GM20431 (cell line): ENCODE data around the gene DCP1A.

Source experiments
- in situ Hi-C: fragments of 300-500 bp; cut with MseI, MboI; formaldehyde crosslinking; loops from one replicate; pipeline ENCODE4 v1.15.0; 2020; ENCODE audit warnings: low sequenced_read_pairs; ENCODE audit not compliant: unreplicated experiment

DCP1A gene

DNA sequence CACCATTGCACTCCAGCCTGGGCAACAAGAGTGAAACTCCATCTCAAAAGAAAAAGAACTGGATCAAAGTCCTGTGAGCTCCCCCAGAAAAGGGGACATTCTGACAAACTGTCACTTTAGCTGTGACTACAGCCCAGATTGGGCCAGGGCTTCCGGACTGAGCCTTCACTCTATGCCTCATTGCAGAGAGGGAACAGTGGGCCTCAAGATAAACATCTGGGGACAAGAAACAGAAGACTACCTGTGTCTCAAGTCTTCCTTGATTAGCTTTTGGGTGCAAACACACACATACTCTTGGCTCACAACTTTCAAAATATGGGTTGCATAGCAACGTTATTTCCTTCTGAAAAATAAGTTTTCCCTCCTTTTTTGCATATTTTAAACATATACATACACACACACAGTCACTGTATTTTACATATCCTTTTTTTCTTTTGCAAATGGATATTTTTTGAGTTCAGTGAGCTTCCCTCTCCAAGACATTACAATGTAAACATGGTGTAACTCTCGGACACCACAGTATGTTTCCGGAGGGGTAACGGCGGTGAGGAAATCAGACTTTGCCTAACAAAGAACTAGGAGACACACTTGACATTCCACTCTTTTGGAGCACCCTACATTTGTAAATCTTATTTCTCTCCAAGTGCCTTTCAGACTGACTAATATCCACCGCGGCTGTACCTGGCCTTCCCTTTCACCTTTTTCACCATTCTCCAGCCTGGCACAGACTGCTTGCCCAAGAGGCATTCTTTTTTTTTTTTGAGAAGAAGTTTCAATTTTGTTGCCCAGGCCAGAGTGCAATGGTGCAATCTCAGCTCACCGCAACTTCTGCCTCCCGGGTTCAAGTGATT is 95.0 kb downstream of the DCP1A start:
- in situ Hi-C loops: no loop called here

DNA sequence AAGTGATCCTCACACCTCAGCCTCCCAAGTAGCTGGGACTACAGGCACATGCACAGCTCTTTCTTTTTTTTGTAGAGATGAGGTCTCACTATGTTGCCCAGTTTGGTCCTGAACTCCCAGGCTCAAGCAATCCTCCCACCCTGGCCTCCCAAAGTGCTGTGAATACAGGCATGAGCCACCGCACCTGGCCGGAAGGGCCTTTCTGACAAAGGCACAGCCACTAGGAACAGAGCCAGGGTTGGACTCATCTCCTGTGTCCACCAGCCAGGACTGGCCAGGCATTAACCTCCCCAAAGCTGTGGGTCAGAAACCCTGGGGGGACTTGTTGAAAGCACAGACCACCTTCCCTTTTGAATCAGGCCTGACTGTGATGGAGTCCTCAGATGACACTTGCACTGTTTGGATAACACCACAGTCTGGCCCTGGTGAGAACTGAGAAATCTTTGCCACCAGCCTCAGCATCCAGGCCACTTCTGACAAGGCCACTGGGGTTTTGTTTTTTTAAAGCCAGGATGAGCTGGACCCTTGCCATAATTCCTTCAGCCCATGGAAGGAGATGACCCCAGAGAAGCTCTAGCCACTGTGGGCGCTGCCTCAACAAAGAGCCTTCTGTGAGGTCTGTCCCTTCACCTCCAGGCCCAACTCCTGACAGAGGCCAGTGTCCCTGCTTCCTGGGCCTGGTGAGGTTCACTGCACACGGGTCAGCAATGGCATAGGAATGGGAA is 96.3 kb downstream of the DCP1A start:
- in situ Hi-C loops: no loop called here

DNA sequence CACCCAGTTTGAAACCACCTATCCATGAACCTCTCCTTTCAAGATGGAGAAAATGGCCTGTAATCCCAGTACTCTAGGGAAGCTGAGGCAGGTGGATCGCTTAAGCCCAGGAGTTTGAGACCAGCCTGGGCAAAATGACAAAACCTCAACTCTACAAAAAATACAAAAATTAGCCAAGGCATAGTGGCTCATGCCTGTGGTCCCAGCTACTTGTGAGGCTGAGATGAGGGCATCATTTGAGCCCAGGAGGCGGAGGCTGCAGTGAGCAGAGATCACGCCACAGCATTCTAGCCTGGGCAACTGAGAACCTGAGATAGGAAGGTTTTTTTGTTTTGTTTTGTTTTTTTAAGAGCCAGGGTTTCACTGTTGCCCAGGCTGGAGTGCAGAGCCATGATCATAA is 96.9 kb downstream of the DCP1A start:
- in situ Hi-C loops: no loop called here

DNA sequence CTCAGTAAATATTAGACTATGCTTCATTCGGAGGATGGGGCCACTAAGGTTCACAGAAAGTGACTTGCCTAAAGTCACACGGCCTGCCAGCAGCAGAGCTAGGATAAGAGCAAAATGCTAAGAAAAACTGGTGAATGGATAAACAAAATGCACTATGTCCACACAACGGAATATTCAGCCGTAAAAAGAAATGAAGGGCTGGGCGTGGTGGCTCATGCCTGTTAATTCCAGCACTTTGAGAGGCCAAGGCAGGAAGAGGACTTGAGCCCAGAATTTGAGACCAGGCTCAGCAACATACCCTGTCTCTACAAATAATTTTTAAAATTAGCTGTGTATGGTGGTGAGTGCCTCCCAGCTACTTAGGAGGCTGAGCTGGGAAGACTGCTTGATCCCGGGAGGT is 99.2 kb downstream of the DCP1A start:
- in situ Hi-C loops: no loop called here

DNA sequence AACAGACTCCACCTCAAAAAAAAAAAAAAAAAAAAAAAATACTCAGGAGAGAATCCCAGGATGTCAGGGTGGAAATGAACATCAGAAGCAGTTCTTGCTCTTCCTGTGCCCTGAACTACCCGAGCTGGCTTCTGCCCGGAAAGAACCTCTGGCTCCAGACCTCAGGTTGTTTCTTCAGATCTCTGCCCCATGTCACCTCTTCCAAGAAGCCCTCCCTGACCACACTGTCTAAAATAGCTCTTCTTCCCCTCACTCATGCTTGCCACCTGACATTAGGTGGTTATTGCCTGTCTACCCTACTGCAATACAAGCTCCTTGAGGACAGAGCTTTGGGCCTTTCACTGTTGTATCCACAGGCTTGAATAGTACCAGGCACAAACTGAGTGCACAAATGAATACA is 99.7 kb downstream of the DCP1A start:
- in situ Hi-C loops: no loop called here

DNA sequence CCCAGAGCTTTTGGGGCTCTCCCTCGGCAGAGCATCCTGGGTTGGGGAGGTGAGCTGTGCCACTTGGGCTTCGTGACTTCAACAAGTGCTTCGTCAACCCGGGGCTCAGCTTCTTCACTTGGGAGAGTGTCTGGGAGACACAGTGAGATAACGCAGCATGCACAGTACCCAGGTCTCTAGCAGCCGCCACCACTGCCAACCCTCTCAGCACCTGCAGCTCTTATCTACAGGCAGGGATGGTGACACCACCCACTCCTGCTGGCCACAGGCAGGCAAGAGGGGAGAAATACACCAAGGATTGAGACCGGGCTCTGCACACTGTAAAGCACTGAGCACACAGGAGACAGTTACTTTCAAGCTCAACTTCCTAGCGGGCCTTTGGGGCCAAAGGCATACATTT is 103.1 kb downstream of the DCP1A start:
- in situ Hi-C loops: no loop called here

DNA sequence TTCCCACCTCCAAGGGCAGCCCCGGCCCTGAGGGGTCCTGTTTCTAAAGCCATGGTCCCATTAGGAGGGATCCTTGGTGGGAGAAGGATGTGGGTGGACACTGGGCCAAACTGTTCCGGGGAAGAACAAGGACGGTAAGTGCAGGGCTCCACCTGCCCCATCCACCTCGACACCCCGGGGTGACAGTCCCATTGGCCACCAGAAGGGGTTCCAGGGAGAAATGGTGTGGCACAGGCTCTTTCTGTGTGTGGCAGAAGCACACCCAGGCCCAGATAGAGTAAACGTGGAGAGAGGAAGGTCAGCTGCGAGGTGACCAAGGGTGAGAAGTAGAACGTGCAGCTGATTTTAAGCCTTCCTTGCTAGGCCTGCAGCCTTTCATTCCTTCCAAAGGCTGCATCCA is 103.6 kb downstream of the DCP1A start:
- in situ Hi-C loops: no loop called here

DNA sequence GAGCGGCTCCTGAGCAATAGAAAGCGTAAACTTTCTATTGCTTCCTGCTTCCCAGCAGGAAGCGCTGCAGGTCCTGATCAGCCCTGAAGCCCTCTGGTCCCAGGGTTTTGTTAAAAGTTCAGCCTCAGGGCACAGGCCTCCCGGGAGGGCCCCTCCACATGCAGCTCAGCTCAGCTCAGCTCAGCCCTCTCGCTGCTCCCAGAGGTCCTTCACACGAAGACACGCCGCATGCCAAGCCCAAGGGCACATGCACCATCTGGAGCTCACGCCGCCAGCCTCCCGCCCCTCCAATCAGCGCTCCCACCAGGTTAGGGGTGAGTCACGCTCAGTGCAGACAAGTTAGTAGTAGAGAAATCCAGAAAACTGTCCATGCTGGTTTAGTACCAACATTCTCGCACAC is 104.2 kb downstream of the DCP1A start:
- in situ Hi-C loops: no loop called here

DNA sequence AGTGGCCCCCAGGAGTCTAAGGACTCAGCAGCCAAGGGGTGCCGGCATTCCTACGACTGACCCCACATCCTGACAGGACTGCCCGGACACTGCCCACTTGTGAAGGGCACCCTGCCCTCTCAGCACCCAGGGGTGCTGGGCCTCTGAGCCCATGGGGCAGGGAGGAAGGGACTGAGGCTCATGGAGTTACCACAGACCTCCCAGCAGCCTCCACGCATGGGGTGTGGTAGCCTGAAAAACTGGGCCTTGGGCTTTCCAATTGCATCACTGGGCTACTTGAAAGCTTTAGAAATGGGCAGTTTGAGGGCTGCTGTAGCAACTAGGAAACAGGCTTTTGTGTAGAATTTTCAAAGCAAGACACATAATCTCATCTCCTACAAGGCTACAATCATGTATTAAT is 104.7 kb downstream of the DCP1A start:
- in situ Hi-C loops: no loop called here

DNA sequence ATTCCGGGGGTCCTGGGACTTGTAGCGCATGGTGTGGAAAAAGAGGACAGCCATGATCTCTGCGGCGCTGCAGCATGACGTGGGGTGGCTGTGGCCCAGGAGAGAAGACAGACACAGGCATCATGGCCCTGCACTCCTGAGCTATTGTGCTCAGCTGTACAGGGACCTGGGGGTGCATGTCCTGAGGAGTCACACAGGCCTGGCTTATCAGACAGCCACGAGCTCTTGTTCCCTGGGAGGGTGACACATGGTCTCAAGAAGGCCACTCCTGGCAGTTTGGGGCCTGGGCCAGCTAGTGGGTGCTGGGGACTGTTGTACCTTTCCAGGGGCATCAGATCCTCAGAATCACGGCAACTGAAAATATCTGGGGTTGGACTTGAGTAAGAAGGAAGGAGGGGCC is 105.2 kb downstream of the DCP1A start:
- in situ Hi-C loops: no loop called here

DNA sequence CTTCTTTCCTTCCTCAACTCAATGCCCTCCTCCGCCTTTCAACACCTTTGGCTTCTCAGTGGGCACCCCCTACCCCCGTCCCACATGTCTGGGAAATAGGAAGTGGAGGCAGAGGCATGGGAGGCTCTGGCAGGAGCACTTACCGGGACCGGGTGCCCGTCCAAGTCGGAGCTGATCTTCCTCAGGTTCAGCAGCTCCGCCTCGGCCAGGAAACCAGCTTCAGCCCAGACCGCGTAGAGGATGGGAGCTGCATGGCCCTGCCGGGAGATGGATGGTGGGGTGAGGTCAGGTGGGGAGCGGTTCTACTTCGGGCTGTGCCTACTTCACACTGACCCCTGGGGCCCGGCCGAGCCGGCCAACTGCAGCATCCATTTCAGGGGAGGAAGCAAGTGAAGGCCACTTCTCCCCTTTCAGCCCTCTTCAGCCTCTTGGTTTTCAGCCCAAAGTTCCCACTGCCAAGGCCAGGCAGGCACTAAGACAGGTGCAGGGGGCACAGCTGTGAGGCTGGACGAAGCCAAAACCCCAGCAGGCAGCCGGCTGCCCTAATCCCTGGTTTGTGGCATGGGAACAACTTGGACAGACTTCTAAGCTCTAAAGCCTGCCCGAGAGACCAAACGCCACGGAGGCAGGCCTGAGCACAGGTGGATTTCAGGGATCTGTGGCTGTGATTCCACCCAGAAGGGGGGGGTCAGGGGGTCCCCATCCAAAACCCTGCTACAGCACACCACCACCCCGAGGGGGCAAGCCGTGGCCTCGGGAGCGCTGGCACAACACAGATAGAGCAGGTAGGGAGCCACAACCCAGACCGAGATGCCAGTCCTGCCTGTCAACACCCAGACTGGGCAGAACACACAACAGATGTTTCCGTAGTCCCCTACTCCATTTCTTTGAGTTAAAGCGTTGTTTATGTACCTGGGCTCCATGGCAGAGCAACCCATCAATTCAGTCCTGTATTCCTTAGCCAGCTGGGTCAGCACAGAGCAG is 106.1 kb downstream of the DCP1A start:
- in situ Hi-C loops: no loop called here

DNA sequence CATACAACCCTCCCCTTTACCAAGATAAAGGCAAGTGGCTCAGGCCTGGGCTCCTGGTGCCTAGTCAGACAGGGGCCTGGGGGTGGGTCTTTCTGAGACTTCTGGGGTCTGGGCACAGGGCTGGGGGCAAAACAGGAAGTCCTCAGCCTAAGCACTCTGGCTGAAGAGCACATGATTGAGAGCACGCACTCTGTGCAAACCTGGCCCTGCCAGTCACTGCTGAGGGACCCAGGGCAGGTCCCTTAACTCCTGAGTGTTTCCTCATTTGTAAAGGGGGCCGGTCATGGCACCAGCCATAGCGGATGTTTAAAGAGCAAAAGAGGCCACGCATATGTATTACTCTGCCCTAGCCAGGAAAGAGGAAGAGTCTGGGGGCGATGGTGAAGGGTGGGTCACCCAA is 107.5 kb downstream of the DCP1A start:
- in situ Hi-C loops: no loop called here

DNA sequence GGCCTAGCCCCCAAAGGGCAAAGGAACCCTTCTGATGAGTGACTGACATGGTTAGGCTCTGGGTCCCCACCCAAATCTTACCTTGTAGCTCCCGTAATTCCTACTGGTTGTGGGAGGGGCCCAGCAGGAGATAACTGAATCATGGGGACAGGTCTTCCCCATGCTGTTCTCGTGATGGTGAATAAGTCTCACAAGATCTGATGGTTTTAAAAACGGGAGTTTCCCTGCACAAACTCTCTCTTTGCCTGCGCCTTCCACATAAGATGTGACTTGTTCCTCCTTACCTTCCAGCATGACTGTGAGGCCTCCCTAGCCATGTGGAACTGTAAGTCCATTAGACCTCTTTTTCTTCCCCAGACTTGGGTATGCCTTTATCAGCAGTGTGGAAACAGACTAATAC is 108.5 kb downstream of the DCP1A start:
- in situ Hi-C loops: no loop called here

DNA sequence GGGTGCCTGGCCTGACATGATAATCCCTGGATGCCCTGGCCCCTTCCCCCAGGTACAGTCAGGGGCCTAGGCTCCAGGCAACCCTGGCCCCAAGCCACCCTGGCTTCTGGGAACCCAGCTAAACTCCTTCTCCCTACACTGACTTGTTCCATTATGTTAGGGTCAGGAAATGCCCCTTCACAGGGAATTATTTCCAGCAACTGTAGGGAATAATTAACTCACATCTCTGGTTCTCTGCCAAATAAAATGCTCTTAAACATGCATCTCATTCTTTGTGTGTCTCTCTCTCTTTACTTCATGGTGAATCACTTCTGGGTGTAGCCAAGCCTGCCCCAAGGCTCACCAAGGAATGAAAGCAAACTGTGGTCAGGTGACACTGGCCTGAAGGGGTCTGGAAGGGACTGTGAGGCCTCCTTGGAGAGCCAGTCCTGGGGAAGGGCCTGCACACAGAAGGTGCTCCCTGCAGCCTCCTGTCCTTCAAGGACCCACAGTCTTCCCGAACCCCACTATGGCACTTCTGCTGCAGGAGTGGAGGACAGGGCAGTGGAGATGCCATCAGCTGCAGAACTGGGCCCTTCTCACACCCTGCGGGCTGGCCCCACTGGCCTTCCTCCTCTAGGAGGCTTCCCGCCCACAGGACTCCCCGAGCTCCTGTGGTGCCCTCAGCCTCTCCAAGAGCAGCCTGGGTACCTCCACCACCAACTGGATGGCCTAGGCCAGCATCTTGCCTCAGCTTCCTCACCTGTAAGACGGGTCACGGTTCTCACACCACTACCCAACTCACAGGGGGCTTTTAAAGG is 109.1 kb downstream of the DCP1A start:
- in situ Hi-C loops: no loop called here

DNA sequence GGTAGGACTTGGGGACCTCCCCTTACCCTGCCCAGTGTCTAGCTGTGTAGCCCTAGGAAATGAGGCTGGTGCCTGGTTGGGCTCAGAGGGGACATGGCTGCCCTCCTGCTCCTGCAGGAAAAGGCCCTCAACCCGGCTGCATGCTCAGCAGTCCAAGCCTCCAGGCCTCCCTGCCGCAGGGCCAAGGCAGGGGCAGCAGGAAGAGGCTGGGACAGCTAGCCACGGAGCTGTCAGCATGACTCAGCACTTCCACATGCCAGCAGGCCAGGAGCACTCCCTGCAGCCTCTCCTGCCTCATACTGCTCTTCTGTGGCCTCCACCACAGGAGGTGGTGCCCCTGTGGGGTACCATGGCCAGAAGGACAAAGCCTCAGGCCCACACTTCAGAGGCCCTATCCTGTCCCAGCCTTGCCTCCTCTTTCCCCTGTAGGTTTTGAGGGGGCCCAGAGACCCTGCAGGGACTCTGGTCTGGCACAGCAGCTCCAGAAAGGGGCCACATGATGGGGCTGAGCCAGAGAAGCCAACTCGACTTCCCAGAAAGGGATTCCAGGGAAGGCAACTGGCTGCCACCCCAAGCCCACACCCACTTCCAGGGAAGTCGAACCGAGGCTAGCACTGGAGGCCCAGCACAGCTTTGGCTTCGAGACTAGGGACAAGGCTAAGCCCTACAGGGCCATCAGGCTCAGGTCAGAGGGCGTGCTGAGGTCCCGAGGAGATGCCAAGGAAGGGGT is 111.1 kb downstream of the DCP1A start:
- in situ Hi-C loops: no loop called here

DNA sequence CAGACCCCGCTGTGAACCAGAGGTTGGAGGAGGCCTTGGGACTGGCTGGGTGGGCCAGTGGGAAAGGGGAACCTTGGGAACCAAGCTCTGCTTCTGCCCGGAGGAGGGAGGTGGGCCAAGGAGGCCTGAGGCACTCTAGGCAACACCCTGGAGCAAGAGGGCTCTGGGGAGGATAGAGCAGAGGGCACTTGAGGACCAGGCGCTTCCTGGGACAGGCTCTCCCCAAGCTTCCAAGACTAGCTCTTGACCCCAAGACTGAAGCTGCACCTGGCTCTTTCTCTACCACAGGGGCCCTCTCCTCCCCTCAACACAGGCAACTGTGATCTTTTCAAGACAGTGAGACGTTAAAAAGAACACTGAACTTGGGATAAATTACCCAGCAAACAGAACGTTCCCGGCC is 111.8 kb downstream of the DCP1A start:
- in situ Hi-C loops: no loop called here

DNA sequence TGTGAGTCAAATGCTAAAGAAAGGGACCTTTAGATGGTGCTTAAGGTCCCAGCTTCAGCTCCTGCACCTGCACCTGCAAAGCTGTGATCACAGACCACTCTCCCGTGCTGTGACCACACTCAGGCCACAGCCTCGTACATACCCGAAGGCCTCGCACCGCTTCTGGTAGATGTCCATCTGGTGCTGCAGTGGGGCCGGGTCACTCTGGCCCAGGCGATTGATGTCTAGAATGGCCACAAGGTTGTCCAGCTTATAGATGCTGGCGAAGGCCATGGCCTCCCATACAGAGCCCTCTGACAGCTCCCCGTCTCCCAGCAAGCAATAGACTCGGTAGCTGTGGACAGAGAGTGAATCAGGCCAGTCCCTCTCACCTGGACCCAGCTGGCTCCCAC is 112.5 kb downstream of the DCP1A start:
- in situ Hi-C loops: no loop called here

DNA sequence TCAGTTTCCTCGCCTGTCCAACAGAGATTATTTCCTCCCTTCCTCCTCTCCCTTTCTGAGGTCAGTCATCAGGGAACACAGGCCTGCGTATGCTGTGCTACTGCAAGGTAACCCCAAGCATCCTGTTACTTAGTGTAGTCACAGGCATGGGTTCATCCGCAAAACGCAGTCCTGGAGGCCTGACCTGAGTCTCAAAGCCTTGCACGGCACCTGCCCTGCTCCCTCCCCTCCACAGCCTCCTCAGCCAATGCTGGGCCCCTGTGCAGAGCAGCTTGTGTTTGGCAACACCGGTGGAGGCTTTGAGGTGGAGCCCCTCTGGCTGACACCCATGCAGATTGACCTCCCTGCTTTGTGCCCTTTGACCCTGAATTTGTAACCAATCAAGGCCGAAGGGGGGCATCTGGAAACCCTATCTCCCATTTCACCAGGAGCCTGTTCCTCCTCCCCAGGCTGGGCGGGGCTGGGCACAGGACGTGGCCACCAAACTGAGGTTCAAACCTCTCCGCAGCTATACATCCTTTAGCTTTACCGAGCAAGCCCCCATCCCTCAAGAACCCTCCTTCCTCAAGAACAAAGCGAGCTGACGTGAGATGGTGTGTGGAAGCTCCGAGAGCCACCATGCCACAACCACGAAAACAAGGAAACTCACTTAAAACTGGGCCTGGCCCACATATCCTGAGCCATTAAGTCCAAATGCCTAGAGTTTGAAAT is 113.1 kb downstream of the DCP1A start:
- in situ Hi-C loops: no loop called here
